Activated CD8-positive, alpha-beta T cell treated with anti-CD3 and anti-CD28 coated beads for 36 hours (primary cell): Measurements from ENCODE around the gene ZSCAN12. TPM values are rescaled to one million over a fixed set of nuclear protein-coding genes. Genes with fewer than 3 reads are reported as not detected.

ENCODE experiments used
- ATAC-seq: fragments of 200-7000 bp; cut with Tn5 transposase; one replicate; pipeline ENCODE4 v1.10.0; 2021; ENCODE audit warnings: mild to moderate bottlenecking, moderate library complexity
- CTCF ChIA-PET: fragments of 350-600 bp; sonication (Branson Sonifier 250); formaldehyde crosslinking; loops from one replicate; lab custom pipeline; 2021; ENCODE audit warnings: antibody characterized with exemption; lab: Charles Lee
- POLR2A ChIA-PET: fragments of 350-600 bp; sonication (Branson Sonifier 250); formaldehyde crosslinking; loops from one replicate; lab custom pipeline; 2021; ENCODE audit warnings: antibody characterized with exemption; lab: Charles Lee
- DNase-seq: peaks from one replicate; pipeline ENCODE4 v3.0.0-alpha.2; 2020
- H3K27ac Mint-ChIP-seq: one replicate; pipeline ENCODE4 v1.8.0; 2021; ENCODE audit warnings: mild to moderate bottlenecking, mixed read lengths
- H3K27me3 Mint-ChIP-seq: one replicate; pipeline ENCODE4 v1.8.0; 2021; ENCODE audit warnings: mixed read lengths
- H3K36me3 Mint-ChIP-seq: one replicate; pipeline ENCODE4 v1.8.0; 2021; ENCODE audit warnings: low read depth, mixed read lengths
- H3K4me1 Mint-ChIP-seq: one replicate; pipeline ENCODE4 v1.8.0; 2021; ENCODE audit warnings: low read depth, mixed read lengths
- H3K4me3 Mint-ChIP-seq: one replicate; pipeline ENCODE4 v1.8.0; 2021; ENCODE audit warnings: mild to moderate bottlenecking, moderate library complexity, mixed read lengths
- H3K9me3 Mint-ChIP-seq: one replicate; pipeline ENCODE4 v1.8.0; 2021; ENCODE audit warnings: mixed read lengths
- intact Hi-C: fragments of 100-400 bp; cut with micrococcal nuclease; formaldehyde crosslinking; loops from one replicate; pipeline ENCODE4 v1.10.0; 2022
- total RNA-seq, 2 experiments: library from RNA; stranded (reverse); gene quantifications; one replicate each; pipeline ENCODE4 v1.2.3, GENCODE V29; 2021
- TF ChIP-seq, protein P1 (sequence below): fragments of 200-600 bp; IDR thresholded peaks from one replicate; pipeline ENCODE4 v1.8.0; 2022; ENCODE audit warnings: antibody characterized with exemption, mild to moderate bottlenecking

The ZSCAN12 gene
- total RNA-seq, 2 experiments from 2014 or later = 7.1 to 7.4 TPM

DNA sequence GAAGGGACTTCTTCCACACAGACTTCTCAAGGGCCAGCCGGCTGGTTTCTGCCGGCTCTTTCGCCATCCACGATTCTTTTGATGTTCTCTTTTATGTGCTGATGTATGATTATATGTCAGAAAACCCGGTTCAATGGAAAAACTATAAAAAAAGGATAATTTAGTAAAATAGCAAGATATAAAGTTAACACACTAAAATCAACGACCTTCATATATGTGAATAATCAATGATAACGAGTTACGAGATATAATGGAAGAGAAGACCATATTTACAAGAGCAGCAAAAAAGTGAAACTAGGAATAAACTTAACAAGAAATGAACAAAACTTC lies 540 bp upstream of the ZSCAN12 start:
- POLR2A ChIA-PET = no interaction called here
- CTCF ChIA-PET = no interaction called here
- H3K27me3 Mint-ChIP-seq = peaks cover 26% of the 10 kb centered on the region
- peak overlapping the region; percentile 96 for H3K27ac Mint-ChIP-seq
- ATAC-seq = no peak
- DNase-seq = no peak
- H3K4me3 Mint-ChIP-seq = peak overlapping the region; percentile 91
- intact Hi-C loops = loop anchor here (5.0 kb wide), 1 partner anchor 42 kb away; the partner anchor contains the start of gene ZSCAN23
- TF ChIP-seq, protein P1, sequence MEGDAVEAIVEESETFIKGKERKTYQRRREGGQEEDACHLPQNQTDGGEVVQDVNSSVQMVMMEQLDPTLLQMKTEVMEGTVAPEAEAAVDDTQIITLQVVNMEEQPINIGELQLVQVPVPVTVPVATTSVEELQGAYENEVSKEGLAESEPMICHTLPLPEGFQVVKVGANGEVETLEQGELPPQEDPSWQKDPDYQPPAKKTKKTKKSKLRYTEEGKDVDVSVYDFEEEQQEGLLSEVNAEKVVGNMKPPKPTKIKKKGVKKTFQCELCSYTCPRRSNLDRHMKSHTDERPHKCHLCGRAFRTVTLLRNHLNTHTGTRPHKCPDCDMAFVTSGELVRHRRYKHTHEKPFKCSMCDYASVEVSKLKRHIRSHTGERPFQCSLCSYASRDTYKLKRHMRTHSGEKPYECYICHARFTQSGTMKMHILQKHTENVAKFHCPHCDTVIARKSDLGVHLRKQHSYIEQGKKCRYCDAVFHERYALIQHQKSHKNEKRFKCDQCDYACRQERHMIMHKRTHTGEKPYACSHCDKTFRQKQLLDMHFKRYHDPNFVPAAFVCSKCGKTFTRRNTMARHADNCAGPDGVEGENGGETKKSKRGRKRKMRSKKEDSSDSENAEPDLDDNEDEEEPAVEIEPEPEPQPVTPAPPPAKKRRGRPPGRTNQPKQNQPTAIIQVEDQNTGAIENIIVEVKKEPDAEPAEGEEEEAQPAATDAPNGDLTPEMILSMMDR = no peak
- peaks cover 36% of the 10 kb centered on the region for H3K36me3 Mint-ChIP-seq
- H3K4me1 Mint-ChIP-seq = peaks cover 38% of the 10 kb centered on the region
- H3K9me3 Mint-ChIP-seq = no peaks in the 10 kb centered on the region

DNA sequence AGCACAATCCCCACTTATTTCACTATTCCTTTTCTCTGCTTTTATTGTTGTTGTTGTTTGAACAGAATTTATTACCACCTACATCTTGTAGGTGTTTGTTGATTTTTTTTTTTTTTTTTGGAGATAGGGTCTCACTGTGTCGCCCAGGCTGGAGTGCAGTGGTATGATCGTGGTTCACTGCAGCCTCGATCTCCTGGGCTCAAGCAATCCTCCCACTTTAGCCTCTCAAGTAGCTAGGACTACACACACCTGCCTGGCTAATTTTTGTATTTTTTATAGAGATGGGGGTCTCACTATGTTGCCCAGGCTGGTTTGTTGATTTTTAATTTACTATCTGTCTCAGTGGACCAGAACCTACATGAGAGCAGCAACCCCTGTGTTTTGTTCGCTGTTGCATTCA lies 3.6 kb downstream of the ZSCAN12 start:
- peaks cover 64% of the 10 kb centered on the region for H3K36me3 Mint-ChIP-seq
- no peak overlapping the region for H3K27ac Mint-ChIP-seq
- H3K27me3 Mint-ChIP-seq = no peaks in the 10 kb centered on the region
- intact Hi-C loops = no loop called here
- ChIA-PET POLR2A (interaction anchor here (0.6 kb wide), 1 partner anchor 13 kb away, joined by 3 read pairs; no protein-coding TSS in a partner anchor), CTCF (no interaction called here)
- TF ChIP-seq, protein P1 = no peak
- no peaks in the 10 kb centered on the region for H3K9me3 Mint-ChIP-seq
- no peak overlapping the region for H3K4me3 Mint-ChIP-seq
- peaks cover 49% of the 10 kb centered on the region for H3K4me1 Mint-ChIP-seq
- no peak for DNase-seq
- no peak for ATAC-seq

DNA sequence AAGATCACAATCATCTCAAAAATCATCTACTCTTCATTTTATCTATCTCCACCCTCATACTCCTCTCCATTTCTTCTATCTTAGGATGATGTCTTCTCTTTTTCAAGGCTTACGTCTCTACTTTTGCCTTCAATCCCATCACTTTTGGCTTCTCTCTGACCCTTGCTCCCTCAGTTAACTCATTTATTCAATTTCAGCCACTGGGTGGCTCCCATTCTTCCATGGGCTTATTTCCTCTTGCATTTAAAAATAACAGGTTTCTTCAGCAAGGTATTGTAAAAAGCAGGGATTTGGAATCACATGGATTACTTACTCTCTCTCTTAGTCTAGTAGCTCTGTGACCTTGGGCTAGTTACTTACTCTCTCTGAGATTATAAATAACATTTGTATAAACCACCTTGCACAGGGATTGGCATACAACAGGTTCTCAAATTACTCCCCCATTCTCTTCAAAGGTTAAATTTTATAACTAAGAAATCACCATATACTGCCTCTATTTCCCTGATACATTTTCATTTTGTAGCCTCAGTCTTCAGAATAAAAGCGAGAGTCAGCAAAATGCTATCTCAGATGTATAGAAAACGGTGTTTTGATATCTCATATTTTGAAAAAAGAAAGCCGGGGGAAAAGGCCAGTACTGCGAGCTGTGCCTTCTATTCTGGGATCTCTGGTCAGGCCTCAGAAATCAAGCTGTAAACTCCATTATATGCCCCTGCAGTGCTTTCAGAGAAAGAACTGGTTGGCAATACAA lies 5.5 kb downstream of the ZSCAN12 start:
- peaks cover 78% of the 10 kb centered on the region for H3K36me3 Mint-ChIP-seq
- TF ChIP-seq, protein P1 = peak; percentile 52
- ChIA-PET POLR2A (no interaction called here), CTCF (interaction anchor here (0.7 kb wide), 1 partner anchor 69 kb away, joined by 3 read pairs; no protein-coding TSS in a partner anchor)
- H3K27ac Mint-ChIP-seq = no peak overlapping the region
- intact Hi-C loops = no loop called here
- no peak overlapping the region for H3K4me3 Mint-ChIP-seq
- DNase-seq (no peak), ATAC-seq (no peak)
- H3K27me3 Mint-ChIP-seq = no peaks in the 10 kb centered on the region
- peaks cover 45% of the 10 kb centered on the region for H3K4me1 Mint-ChIP-seq
- no peaks in the 10 kb centered on the region for H3K9me3 Mint-ChIP-seq

DNA sequence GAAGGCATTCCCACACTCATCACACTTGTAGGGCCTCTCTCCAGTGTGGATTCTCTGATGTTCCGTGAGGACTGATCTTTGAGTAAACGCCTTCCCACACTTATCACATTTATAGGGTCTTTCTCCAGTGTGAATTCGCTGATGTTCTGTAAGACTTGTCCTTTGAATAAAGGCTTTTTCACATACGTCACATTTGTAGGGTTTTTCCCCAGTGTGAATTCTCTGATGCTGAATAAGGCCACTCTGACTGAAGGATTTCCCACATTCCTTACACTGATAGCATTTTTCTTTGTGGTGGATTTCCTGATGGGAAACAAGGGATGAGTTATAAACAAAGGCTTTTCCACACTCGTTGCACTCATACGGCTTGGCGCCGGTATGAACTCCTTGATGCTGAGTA lies 8.9 kb downstream of the ZSCAN12 start:
- Mint-ChIP-seq H3K4me1 (peaks cover 31% of the 10 kb centered on the region), H3K36me3 (peaks cover 78% of the 10 kb centered on the region), H3K9me3 (no peaks in the 10 kb centered on the region), H3K27me3 (no peaks in the 10 kb centered on the region), H3K4me3 (no peak overlapping the region), H3K27ac (no peak overlapping the region)
- ChIA-PET POLR2A (no interaction called here), CTCF (no interaction called here)
- DNase-seq = no peak
- ATAC-seq = no peak
- intact Hi-C loops = no loop called here
- TF ChIP-seq, protein P1 = no peak

DNA sequence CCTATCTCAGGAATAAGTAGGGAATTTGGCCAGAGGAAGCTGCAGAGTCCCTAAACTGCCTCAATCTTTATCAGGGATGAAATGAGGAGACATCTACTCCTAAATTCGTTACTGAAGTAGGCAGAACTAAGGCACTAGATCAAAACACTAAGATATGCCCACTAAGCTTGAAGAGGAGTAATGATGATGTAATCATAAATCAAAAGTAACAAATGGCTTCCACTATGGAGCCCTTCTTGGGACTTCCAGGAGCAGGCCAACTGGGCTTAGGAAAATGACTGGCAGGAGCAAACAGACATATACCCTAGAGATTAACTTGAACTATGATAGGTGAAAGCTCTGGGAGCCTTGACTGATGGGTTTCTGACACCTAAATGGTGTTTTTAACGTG lies 15.4 kb downstream of the ZSCAN12 start:
- no peak for DNase-seq
- no peaks in the 10 kb centered on the region for H3K9me3 Mint-ChIP-seq
- no peak overlapping the region for H3K4me3 Mint-ChIP-seq
- no peak overlapping the region for H3K27ac Mint-ChIP-seq
- POLR2A ChIA-PET = interaction anchor here (1.6 kb wide), 1 partner anchor 15 kb away, joined by 4 read pairs; the partner anchor contains the start of gene ZSCAN12
- CTCF ChIA-PET = interaction anchor here (1.7 kb wide), 1 partner anchor 225 kb away, joined by 3 read pairs; no protein-coding TSS in a partner anchor
- intact Hi-C loops = no loop called here
- H3K36me3 Mint-ChIP-seq = peaks cover 87% of the 10 kb centered on the region
- ATAC-seq = no peak
- H3K4me1 Mint-ChIP-seq = peaks cover 32% of the 10 kb centered on the region
- TF ChIP-seq, protein P1 = no peak
- H3K27me3 Mint-ChIP-seq = no peaks in the 10 kb centered on the region
